ENCODE measurements around the gene CRB3.
"Not testable (repeated sequence)": the region's sequence is repeated elsewhere in the genome, so short reads cannot be mapped to it uniquely, and the experiment has no call there.

CRB3 gene
- 0 to 0.13 (median 0) reads per million in 18 experiments for total RNA-seq

- DNase-seq = no peak
Observed at GRCh38 chr19:6464070-6464873, at the start of gene CRB3. TSS of gene CRB3 (plus strand) at chr19:6464271. CDS start at chr19:6464702, 431 bp downstream.

GRCh38 chr19:6414793-6415590, 49.1 kb upstream of the CRB3 start:
- no peak for DNase-seq

- DNase-seq = no peak
Observed at GRCh38 chr19:6415591-6416190, 48.4 kb upstream of the CRB3 start.

GRCh38 chr19:6416658-6417405, 47.2 kb upstream of the CRB3 start:
- no peak for DNase-seq

GRCh38 chr19:6417713-6418561, 46.1 kb upstream of the CRB3 start:
- DNase-seq = no peak

- DNase-seq = no peak
Observed at GRCh38 chr19:6418562-6418932, 45.5 kb upstream of the CRB3 start.

- no peak for DNase-seq
Observed at GRCh38 chr19:6421075-6422014, 42.7 kb upstream of the CRB3 start.

GRCh38 chr19:6423499-6424194, 40.4 kb upstream of the CRB3 start:
- peak; percentile 51 to 65 for DNase-seq

- DNase-seq = peak in 1 of 2 donors; percentile 50
Observed at GRCh38 chr19:6424195-6424938, 39.7 kb upstream of the CRB3 start, which contains the start of gene KHSRP. TSS of gene KHSRP (minus strand) at chr19:6424811. CDS start at chr19:6424701, 110 bp downstream.

GRCh38 chr19:6424939-6425731, 38.9 kb upstream of the CRB3 start:
- peak; percentile 100 for DNase-seq

- no peak for DNase-seq
Observed at GRCh38 chr19:6425732-6426620, 38.1 kb upstream of the CRB3 start.

- DNase-seq = no peak
Observed at GRCh38 chr19:6427131-6427530, 36.9 kb upstream of the CRB3 start.

- DNase-seq = not testable (repeated sequence)
Observed at GRCh38 chr19:6428692-6429418, 35.2 kb upstream of the CRB3 start.

GRCh38 chr19:6429419-6430221, 34.5 kb upstream of the CRB3 start:
- no peak for DNase-seq

- DNase-seq = no peak
Observed at GRCh38 chr19:6431891-6432290, 32.2 kb upstream of the CRB3 start.
